K562 (cell line): Measurements from ENCODE around the gene ITGA11. TPM values are rescaled to one million over a fixed set of nuclear protein-coding genes. Genes with fewer than 3 reads are reported as not detected.

Experiments
- ATAC-seq: fragments of 200-7000 bp; cut with Tn5 transposase; 3 replicates; pipeline ENCODE4 v1.9.1; 2020; ENCODE audit warnings: moderate library complexity
- BruUV-seq: library from RNA; stranded (reverse); fragments of 400-500 nt; replicated peaks from 2 replicates; lab custom pipeline; 2021; lab: Mats Ljungman, UMichigan
- CTCF ChIA-PET: fragments of 300-600 bp; formaldehyde crosslinking; extraction: SDS; loops from one replicate; lab custom pipeline; 2021; ENCODE audit warnings: low intra/inter-chr PET ratio; lab: Yijun Ruan, JAX
- POLR2A ChIA-PET: fragments of 300-600, 350-650 bp; sonication (Branson Sonifier 250); formaldehyde crosslinking; extraction: SDS; loops from one replicate; lab custom pipeline; 2021; ENCODE audit warnings: antibody characterized with exemption, inconsistent platforms; lab: Yijun Ruan, JAX
- DNase-seq, 4 experiments: peaks; one replicate each; pipeline versions ENCODE4 v3.0.0 to v3.0.0-alpha.2; 2011 to 2018; ENCODE audit warnings: low spot score in 3 of 4, mixed read lengths in 3 of 4; ENCODE audit errors: extremely low read depth in 1 of 4
- FAIRE-seq: peaks from 2 replicates; lab custom pipeline; 2011; peaks lifted over from hg19 to GRCh38; lab: Jason Lieb, UNC
- H2AFZ ChIP-seq: 2 replicates; pipeline ENCODE4 v1.6.0; 2011; ENCODE audit warnings: low read depth, low read length, control low read depth, inconsistent platforms
- H3K27ac ChIP-seq: fragments of 200-600 bp; 3 replicates; pipeline ENCODE4 v1.8.0; 2011; ENCODE audit warnings: low read depth, mild to moderate bottlenecking, control low read depth, inconsistent platforms, low read length, moderate library complexity, mixed read lengths; ENCODE audit errors: extremely low read depth
- H3K27me3 ChIP-seq, 2 experiments: fragments of 300-600 bp in 1 of 2; 2 replicates in 1 of 2; 3 replicates in 1 of 2; pipeline versions ENCODE4 v1.6.0 to v1.8.0; 2011; ENCODE audit warnings: inconsistent platforms in 2 of 2, low read length in 2 of 2, mild to moderate bottlenecking in 1 of 2, mixed read lengths in 1 of 2, moderate library complexity in 1 of 2; ENCODE audit not compliant: control insufficient read depth in 2 of 2, insufficient read depth in 2 of 2
- H3K36me3 ChIP-seq: fragments of 300-600 bp; 3 replicates; pipeline ENCODE4 v1.8.0; 2011; ENCODE audit warnings: mild to moderate bottlenecking, low read length, inconsistent platforms; ENCODE audit not compliant: control insufficient read depth, insufficient read depth
- H3K4me1 ChIP-seq, 2 experiments: fragments of 200-600 bp in 1 of 2; replicated peaks in 1 of 2; 2 replicates in 1 of 2; 3 replicates in 1 of 2; pipeline versions ENCODE4 v1.5.1 to v1.8.0; 2011; ENCODE audit warnings: inconsistent platforms in 2 of 2, low read length in 2 of 2, mild to moderate bottlenecking in 1 of 2, mixed read lengths in 1 of 2, moderate library complexity in 1 of 2; ENCODE audit not compliant: control insufficient read depth in 2 of 2, insufficient read depth in 2 of 2
- H3K4me2 ChIP-seq: 2 replicates; pipeline ENCODE4 v1.6.1; 2011; ENCODE audit warnings: low read length, control low read depth, inconsistent platforms, mixed read lengths; ENCODE audit not compliant: insufficient read depth
- H3K4me3 ChIP-seq: fragments of 200-600 bp; sonication (generic), shearing (Covaris generic); 2 replicates; pipeline ENCODE4 v1.5.1; 2016; ENCODE audit warnings: control low read depth, inconsistent platforms
- H3K79me2 ChIP-seq: fragments of 200-600 bp; 3 replicates; pipeline ENCODE4 v1.8.0; 2011; ENCODE audit warnings: low read length, inconsistent platforms; ENCODE audit not compliant: control insufficient read depth, insufficient read depth
- H3K9ac ChIP-seq, 2 experiments: 2 replicates each; pipeline versions ENCODE4 v1.6.0 to v1.6.1; 2011; ENCODE audit warnings: low read depth in 2 of 2, low read length in 2 of 2, control low read depth in 1 of 2, inconsistent platforms in 1 of 2, mild to moderate bottlenecking in 1 of 2, mixed read lengths in 1 of 2; ENCODE audit not compliant: insufficient read depth in 1 of 2
- H3K9me1 ChIP-seq: one replicate; pipeline ENCODE4 v1.6.0; 2011; ENCODE audit warnings: inconsistent platforms, mild to moderate bottlenecking, low read length, moderate library complexity; ENCODE audit not compliant: control insufficient read depth, insufficient read depth
- H3K9me3 ChIP-seq: replicated peaks from 2 replicates; pipeline ENCODE4 v1.5.1; 2011; ENCODE audit warnings: low read depth, low read length, inconsistent platforms; ENCODE audit not compliant: control insufficient read depth, insufficient read depth
- H4K20me1 ChIP-seq: replicated peaks from 2 replicates; pipeline ENCODE4 v1.6.1; 2011; ENCODE audit warnings: low read length, inconsistent platforms, mixed read lengths; ENCODE audit not compliant: control insufficient read depth, insufficient read depth
- BRD9 ChIP-seq: fragments of 450-650 bp; IDR thresholded peaks from 2 replicates; pipeline ENCODE4 v1.6.1; 2018; ENCODE audit warnings: low read depth; ENCODE audit not compliant: partially characterized antibody
- WGBS: fragments of 100-300 bp; shearing (Covaris generic); methylation state at CpG from one replicate; pipeline ENCODE4 v1.1.6; 2016; ENCODE audit warnings: low coverage, mixed read lengths; ENCODE audit not compliant: insufficient coverage; ENCODE audit errors: missing lambda C conversion rate; 5-methylcytosine and 5-hydroxymethylcytosine counted together
- in situ Hi-C: fragments of 300-500 bp; cut with MboI; formaldehyde crosslinking; loops from 4 replicates; pipeline ENCODE4 v1.15.0; 2018; ENCODE audit warnings: inconsistent platforms, mixed read lengths
- intact Hi-C: fragments of 100-400 bp; cut with micrococcal nuclease; formaldehyde crosslinking; loops from 2 replicates; pipeline ENCODE4 v1.14.2; 2022
- polyA plus RNA-seq, 8 experiments: library from polyadenylated mRNA; depleted of rRNA in 4 of 8; stranded (reverse) in 5 of 8; unstranded in 3 of 8; fragments of >200 nt; fragmentation: Nextera tagmentation in 2 of 8; fragmentation: Illumina TruSeq in 1 of 8; extraction: Ambion mirVana in 2 of 8; extraction: Trizol in 1 of 8; gene quantifications; 2 replicates each; pipeline versions ENCODE4 v1.2.1 to v1.2.3, GENCODE V29; 2011 to 2014; ENCODE audit warnings: inconsistent platforms in 1 of 8, missing spikeins in 1 of 8
- total RNA-seq, 7 experiments: library from RNA; depleted of rRNA in 6 of 7; stranded (reverse); fragments of >200 nt in 6 of 7; fragmentation: Illumina TruSeq in 2 of 7; extraction: Trizol in 2 of 7; gene quantifications; 2 replicates each; pipeline versions ENCODE4 v1.2.1 to v1.2.3, GENCODE V29; 2011 to 2021; ENCODE audit warnings: low replicate concordance in 1 of 7
- TF ChIP-seq, protein P1 (sequence below): fragments of 450-650 bp; IDR thresholded peaks from 2 replicates; pipeline ENCODE4 v1.6.1; 2016; ENCODE audit warnings: missing biosample characterization, missing genetic modification characterization

The ITGA11 gene
- total and polyA plus RNA-seq, 9 of the 15 experiments (the other 6 are each of a cell fraction or from before 2014, with no cell fraction given): 0.01 TPM; not detected in 8

DNA sequence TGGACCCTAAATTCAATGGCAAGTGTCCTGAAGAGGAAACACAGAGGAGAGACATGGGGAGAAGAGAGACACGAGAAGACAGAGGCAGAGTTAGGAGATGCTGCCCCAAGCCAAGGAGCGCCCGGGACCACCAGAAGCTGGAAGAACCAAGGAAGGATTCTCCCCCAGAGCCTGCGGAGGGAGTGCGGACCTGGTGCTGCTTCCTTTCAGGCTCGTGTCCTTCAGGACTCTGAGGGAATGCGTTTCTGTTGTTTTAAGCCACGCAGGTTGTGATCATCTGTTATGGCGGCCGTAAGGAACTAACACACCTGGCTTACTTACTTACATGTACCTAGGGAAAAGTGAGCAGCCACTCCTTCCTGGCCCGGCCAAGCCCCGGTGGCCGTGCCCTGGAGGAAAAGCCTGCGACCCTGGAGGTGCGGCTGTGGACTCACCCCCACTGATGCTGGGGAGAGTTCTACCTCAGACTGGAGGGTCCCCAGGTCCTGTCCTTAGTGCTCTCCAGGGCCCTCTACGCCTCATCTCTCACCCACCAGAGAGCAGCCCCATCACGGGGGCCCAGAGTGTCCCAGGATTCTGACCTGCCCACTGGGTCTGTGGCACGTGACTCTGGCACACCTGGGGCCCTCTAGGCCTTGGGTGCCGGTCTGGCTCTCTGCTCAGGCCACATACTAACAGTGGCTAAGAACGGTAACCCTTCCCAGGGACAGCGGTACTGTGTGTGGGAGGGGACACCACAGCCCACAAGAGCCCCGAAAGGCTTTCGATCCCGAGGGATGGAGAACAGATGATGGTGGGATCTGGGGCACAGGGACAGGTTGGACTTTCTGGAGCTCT, 61.8 kb downstream of the ITGA11 start:
- Histone ChIP-seq H3K9me3 (no peaks in the 10 kb centered on the region), H3K4me2 (no peak overlapping the region), H2AFZ (no peak overlapping the region), H3K4me3 (no peak overlapping the region), H4K20me1 (no peaks in the 10 kb centered on the region), H3K4me1 (peaks cover 0 to 4% of the 10 kb centered on the region in 2 experiments; a peak in 1 of 5 replicates), H3K79me2 (no peaks in the 10 kb centered on the region), H3K27me3 (peaks cover 20 to 56% of the 10 kb centered on the region in 2 experiments; a peak in 4 of 5 replicates), H3K9me1 (no peaks in the 10 kb centered on the region), H3K9ac (no peak overlapping the region), H3K36me3 (no peaks in the 10 kb centered on the region), H3K27ac (no peak overlapping the region)
- BruUV-seq: no TSS peak
- FAIRE-seq (no peak), DNase-seq (no peak), ATAC-seq (no peak)
- CTCF ChIA-PET: no interaction called here
- POLR2A ChIA-PET: interaction anchor here (0.8 to 1.0 kb wide), 2 partner anchors 9 to 16 kb away, joined by 3 to 4 read pairs; no protein-coding TSS in a partner anchor
- TF ChIP-seq, protein P1, sequence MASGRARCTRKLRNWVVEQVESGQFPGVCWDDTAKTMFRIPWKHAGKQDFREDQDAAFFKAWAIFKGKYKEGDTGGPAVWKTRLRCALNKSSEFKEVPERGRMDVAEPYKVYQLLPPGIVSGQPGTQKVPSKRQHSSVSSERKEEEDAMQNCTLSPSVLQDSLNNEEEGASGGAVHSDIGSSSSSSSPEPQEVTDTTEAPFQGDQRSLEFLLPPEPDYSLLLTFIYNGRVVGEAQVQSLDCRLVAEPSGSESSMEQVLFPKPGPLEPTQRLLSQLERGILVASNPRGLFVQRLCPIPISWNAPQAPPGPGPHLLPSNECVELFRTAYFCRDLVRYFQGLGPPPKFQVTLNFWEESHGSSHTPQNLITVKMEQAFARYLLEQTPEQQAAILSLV: no peak
- no peak for TF ChIP-seq BRD9
- under 1% methylated on average over 24 of the region's 24 CpGs for WGBS
- in situ Hi-C loops: no loop called here
- intact Hi-C loops: no loop called here
